Lower lobe of right lung (tissue), 2 donors: ENCODE data around the gene MICAL3. TPM values are rescaled to one million over a fixed set of nuclear protein-coding genes. Genes with fewer than 3 reads are reported as not detected.
A peak's percentile ranks its signal among the peaks of the same experiment; 100 is the strongest.
"Not testable (repeated sequence)": the region's sequence is repeated elsewhere in the genome, so short reads cannot be mapped to it uniquely, and the experiment has no call there.

Experiments used
- ATAC-seq, 2 donors: fragments of 200-7000 bp; cut with Tn5 transposase; one replicate each; pipeline ENCODE4 v1.9.1; 2020 to 2022; ENCODE audit warnings: mild to moderate bottlenecking in 2 of 2, moderate library complexity in 2 of 2
- DNase-seq: peaks from one replicate; pipeline ENCODE4 v3.0.0-alpha.2; 2020
- H3K27ac ChIP-seq: fragments of 200-600 bp; one replicate; pipeline ENCODE4 v1.8.0; 2022
- H3K27me3 ChIP-seq: fragments of 200-600 bp; one replicate; pipeline ENCODE4 v1.8.0; 2022; ENCODE audit warnings: low read depth
- H3K36me3 ChIP-seq: fragments of 200-600 bp; one replicate; pipeline ENCODE4 v1.8.0; 2022; ENCODE audit warnings: mild to moderate bottlenecking
- H3K4me1 ChIP-seq: fragments of 200-600 bp; one replicate; pipeline ENCODE4 v1.8.0; 2022
- H3K4me3 ChIP-seq: fragments of 200-600 bp; one replicate; pipeline ENCODE4 v1.8.0; 2022; ENCODE audit warnings: mild to moderate bottlenecking
- H3K9me3 ChIP-seq: fragments of 200-600 bp; one replicate; pipeline ENCODE4 v1.8.0; 2022
- CTCF ChIP-seq: fragments of 200-600 bp; IDR thresholded peaks from one replicate; pipeline ENCODE4 v1.8.0; 2022; ENCODE audit warnings: antibody characterized with exemption, mild to moderate bottlenecking
- intact Hi-C: fragments of 100-400 bp; cut with DNase I; formaldehyde crosslinking; loops from one replicate; pipeline ENCODE4 v1.11.0; 2022
- total RNA-seq: library from RNA; stranded (reverse); fragmentation: NEBNext Ultra II Directional; extraction: Animal tissue kit (Norgen Biotek cat#: 25700); gene quantifications from one replicate; pipeline ENCODE4 v1.2.1, GENCODE V29; 2021
- donor health status: DM: no; HTN: yes; CAD: no; lungs with severe emphysema.

Gene MICAL3
- total RNA-seq, 1 donor from 2014 or later: 23.5 TPM

GRCh38 chr22:18045794-18046193 is 21.4 kb upstream of the MICAL3 start:
- Histone ChIP-seq H3K4me1 (no peaks in the 10 kb centered on the region), H3K27me3 (no peaks in the 10 kb centered on the region), H3K9me3 (no peaks in the 10 kb centered on the region), H3K4me3 (no peak overlapping the region), H3K36me3 (no peaks in the 10 kb centered on the region), H3K27ac (no peak overlapping the region)
- TF ChIP-seq CTCF: no peak
- DNase-seq (no peak), ATAC-seq (no peak)
- intact Hi-C loops: no loop called here

GRCh38 chr22:18044548-18045271 is 20.3 kb upstream of the MICAL3 start:
- ATAC-seq: peak; percentile 39 to 76
- Histone ChIP-seq H3K27ac (no peak overlapping the region), H3K4me1 (no peaks in the 10 kb centered on the region), H3K36me3 (no peaks in the 10 kb centered on the region), H3K9me3 (no peaks in the 10 kb centered on the region), H3K4me3 (no peak overlapping the region), H3K27me3 (no peaks in the 10 kb centered on the region)
- intact Hi-C loops: no loop called here
- DNase-seq: no peak
- no peak for TF ChIP-seq CTCF

DNA sequence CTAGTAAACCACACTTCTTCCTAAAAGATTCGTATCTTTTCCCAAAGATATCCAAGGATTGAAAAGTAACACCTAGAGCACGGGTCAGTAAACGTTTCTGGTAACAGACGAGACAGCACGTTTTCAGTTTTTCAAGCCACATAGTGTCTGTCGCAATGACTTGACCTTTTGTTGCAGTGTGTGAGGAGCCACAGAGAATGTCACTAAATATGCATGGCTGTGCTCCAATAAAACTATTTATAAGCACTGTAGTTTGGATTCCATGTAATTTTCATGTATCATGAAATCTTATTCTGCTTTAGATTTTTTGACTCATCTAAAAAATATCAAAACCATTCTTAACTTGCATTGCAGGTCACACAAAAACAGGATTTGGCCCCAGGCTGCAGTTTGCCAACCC is 18.3 kb upstream of the MICAL3 start:
- intact Hi-C loops: no loop called here
- Histone ChIP-seq H3K27me3 (no peaks in the 10 kb centered on the region), H3K4me3 (no peak overlapping the region), H3K36me3 (no peaks in the 10 kb centered on the region), H3K27ac (no peak overlapping the region), H3K4me1 (no peaks in the 10 kb centered on the region), H3K9me3 (no peaks in the 10 kb centered on the region)
- no peak for TF ChIP-seq CTCF
- no peak for DNase-seq
- ATAC-seq: no peak

DNA sequence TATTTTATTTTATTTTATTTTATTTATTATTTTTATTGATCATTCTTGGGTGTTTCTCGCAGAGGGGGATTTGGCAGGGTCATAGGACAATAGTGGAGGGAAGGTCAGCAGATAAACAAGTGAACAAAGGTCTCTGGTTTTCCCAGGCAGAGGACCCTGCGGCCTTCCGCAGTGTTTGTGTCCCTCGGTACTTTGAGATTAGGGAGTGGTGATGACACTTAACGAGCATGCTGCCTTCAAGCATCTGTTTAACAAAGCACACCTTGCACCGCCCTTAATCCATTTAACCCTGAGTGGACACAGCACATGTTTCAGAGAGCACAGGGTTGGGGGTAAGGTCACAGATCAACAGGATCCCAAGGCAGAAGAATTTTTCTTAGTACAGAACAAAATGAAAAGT is 16.5 kb upstream of the MICAL3 start:
- H3K4me3 ChIP-seq, intact Hi-C loops, DNase-seq, H3K36me3 ChIP-seq, ATAC-seq, H3K27me3 ChIP-seq, H3K9me3 ChIP-seq, H3K27ac ChIP-seq, H3K4me1 ChIP-seq: not testable (repeated sequence)

DNA sequence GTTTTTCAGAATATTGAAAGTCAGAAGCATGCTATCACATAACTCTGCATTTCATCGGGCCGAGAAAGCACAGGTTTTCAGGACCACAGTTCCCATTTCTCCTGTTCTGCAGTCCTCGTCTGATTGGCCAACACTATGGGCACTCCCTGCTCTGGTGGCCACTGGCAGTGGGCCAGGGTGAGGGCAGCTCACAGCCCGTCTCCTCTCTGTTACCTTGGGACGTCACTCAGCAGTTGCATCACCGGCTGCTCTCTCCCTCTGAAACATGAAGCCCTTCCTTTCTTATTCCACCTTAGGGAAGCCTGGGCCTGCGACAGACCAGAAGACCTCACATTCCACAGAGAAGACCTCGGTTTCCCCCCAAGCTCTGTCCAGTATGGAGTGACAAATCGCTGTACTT is 11.4 kb upstream of the MICAL3 start:
- ATAC-seq (peak in 1 of 2 donors; percentile 43), DNase-seq (peak; percentile 52)
- Histone ChIP-seq H3K36me3 (no peaks in the 10 kb centered on the region), H3K27me3 (no peaks in the 10 kb centered on the region), H3K4me3 (no peak overlapping the region), H3K4me1 (no peaks in the 10 kb centered on the region), H3K9me3 (no peaks in the 10 kb centered on the region), H3K27ac (no peak overlapping the region)
- TF ChIP-seq CTCF: no peak
- intact Hi-C loops: no loop called here

- Histone ChIP-seq H3K4me1 (no peaks in the 10 kb centered on the region), H3K27me3 (no peaks in the 10 kb centered on the region), H3K4me3 (no peak overlapping the region), H3K9me3 (no peaks in the 10 kb centered on the region), H3K36me3 (no peaks in the 10 kb centered on the region), H3K27ac (no peak overlapping the region)
- DNase-seq (no peak), ATAC-seq (no peak)
- TF ChIP-seq CTCF: no peak
- intact Hi-C loops: no loop called here
Measured at GRCh38 chr22:18034076-18034475, 9.7 kb upstream of the MICAL3 start.
